GM12878 (cell line): ENCODE data around the gene FSTL4.

Experiments used
- ESRRA ChIP-seq: IDR thresholded peaks from 2 replicates; pipeline ENCODE4 v1.6.1; 2012; ENCODE audit warnings: mild to moderate bottlenecking, low read length, improper control_type of control experiment
- HDAC2 ChIP-seq: fragments of 200-600 bp; sonication (generic); IDR thresholded peaks from 2 replicates; pipeline ENCODE4 v1.6.1; 2017
- JUND ChIP-seq: IDR thresholded peaks from 2 replicates; pipeline ENCODE4 v1.6.1; 2012; ENCODE audit warnings: low read depth, mild to moderate bottlenecking, low read length, improper control_type of control experiment, moderate library complexity
- NFYB ChIP-seq: IDR thresholded peaks from 2 replicates; pipeline ENCODE4 v1.6.1; 2011; ENCODE audit warnings: low read depth, mild to moderate bottlenecking, low read length, improper control_type of control experiment, moderate library complexity; ENCODE audit not compliant: insufficient read depth
- NRF1 ChIP-seq: conservative IDR thresholded peaks from 2 replicates; pipeline ENCODE4 v1.6.1; 2011; ENCODE audit warnings: mild to moderate bottlenecking, low read depth, low read length, improper control_type of control experiment
- RCOR1 ChIP-seq: conservative IDR thresholded peaks from 2 replicates; pipeline ENCODE4 v1.6.1; 2012; ENCODE audit warnings: low read depth, low read length, improper control_type of control experiment
- RFX5 ChIP-seq: IDR thresholded peaks from 2 replicates; pipeline ENCODE4 v1.6.1; 2011; ENCODE audit warnings: low read depth, low read length, improper control_type of control experiment
- STAT1 ChIP-seq: fragments of 450-650 bp; conservative IDR thresholded peaks from 2 replicates; pipeline ENCODE4 v1.6.1; 2014; ENCODE audit warnings: antibody characterized with exemption, mild to moderate bottlenecking
- ZNF217 ChIP-seq: fragments of 450-650 bp; IDR thresholded peaks from 2 replicates; pipeline ENCODE4 v1.6.1; 2017; ENCODE audit warnings: antibody characterized with exemption, mild to moderate bottlenecking
- ZNF274 ChIP-seq: IDR thresholded peaks from one replicate; pipeline ENCODE4 v1.8.0; 2011; ENCODE audit not compliant: insufficient read length, insufficient read depth
- TF ChIP-seq, protein P1 (sequence below): IDR thresholded peaks from 2 replicates; pipeline ENCODE4 v1.6.1; 2011; ENCODE audit warnings: mild to moderate bottlenecking, low read depth, low read length, moderate library complexity; ENCODE audit not compliant: insufficient replicate concordance
- TF ChIP-seq, protein P2 (sequence below), 3 experiments: IDR thresholded peaks in 2 of 3; conservative IDR thresholded peaks in 1 of 3; 2 replicates each; pipeline ENCODE4 v1.5.1; 2011; ENCODE audit warnings: low read depth in 3 of 3, low read length in 3 of 3, mild to moderate bottlenecking in 3 of 3, control low read depth in 2 of 3, moderate library complexity in 2 of 3, inconsistent platforms in 1 of 3, mixed read lengths in 1 of 3; ENCODE audit not compliant: control insufficient read depth in 2 of 3, insufficient read depth in 1 of 3; ENCODE audit errors: extremely low read depth in 1 of 3

DNA sequence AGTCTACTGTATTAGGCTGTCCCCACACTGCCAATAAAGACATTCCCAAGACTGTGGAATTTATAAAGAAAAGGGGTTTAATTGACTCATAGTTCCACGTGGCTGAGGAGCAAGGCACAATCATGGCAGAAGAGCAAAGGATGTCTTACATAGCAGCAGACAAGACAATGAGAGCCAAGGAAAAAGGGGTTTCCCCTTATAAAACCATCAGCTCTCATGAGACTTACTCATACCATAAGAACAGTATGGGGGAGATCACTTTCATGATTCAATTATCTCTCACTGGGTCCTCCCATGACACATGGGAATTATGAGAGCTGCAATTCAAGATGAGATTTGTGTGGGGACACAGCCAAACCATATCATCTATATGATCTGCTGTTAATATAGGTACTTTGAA is 14.8 kb upstream of the FSTL4 start:
- TF ChIP-seq NRF1 (no peak), HDAC2 (no peak), NFYB (no peak), STAT1 (no peak), RCOR1 (no peak), JUND (no peak), RFX5 (no peak), ZNF274 (no peak), ESRRA (no peak), ZNF217 (no peak)
- TF ChIP-seq, protein P1, sequence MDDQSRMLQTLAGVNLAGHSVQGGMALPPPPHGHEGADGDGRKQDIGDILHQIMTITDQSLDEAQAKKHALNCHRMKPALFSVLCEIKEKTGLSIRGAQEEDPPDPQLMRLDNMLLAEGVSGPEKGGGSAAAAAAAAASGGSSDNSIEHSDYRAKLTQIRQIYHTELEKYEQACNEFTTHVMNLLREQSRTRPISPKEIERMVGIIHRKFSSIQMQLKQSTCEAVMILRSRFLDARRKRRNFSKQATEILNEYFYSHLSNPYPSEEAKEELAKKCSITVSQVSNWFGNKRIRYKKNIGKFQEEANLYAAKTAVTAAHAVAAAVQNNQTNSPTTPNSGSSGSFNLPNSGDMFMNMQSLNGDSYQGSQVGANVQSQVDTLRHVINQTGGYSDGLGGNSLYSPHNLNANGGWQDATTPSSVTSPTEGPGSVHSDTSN, result no peak
- TF ChIP-seq, protein P2, sequence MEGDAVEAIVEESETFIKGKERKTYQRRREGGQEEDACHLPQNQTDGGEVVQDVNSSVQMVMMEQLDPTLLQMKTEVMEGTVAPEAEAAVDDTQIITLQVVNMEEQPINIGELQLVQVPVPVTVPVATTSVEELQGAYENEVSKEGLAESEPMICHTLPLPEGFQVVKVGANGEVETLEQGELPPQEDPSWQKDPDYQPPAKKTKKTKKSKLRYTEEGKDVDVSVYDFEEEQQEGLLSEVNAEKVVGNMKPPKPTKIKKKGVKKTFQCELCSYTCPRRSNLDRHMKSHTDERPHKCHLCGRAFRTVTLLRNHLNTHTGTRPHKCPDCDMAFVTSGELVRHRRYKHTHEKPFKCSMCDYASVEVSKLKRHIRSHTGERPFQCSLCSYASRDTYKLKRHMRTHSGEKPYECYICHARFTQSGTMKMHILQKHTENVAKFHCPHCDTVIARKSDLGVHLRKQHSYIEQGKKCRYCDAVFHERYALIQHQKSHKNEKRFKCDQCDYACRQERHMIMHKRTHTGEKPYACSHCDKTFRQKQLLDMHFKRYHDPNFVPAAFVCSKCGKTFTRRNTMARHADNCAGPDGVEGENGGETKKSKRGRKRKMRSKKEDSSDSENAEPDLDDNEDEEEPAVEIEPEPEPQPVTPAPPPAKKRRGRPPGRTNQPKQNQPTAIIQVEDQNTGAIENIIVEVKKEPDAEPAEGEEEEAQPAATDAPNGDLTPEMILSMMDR (IDR thresholded peaks at IDR 0.05 in 2 of 3, conservative IDR thresholded peaks at IDR 0.05 in 1 of 3; ENCODE audit: control insufficient read depth in 2 of 3, extremely low read depth in 1 of 3, insufficient read depth in 1 of 3, low read depth in 3 of 3, low read length in 3 of 3), result no peak
